IMR-90 (cell line): Measurements from ENCODE around the gene NOD2. TPM values are rescaled to one million over a fixed set of nuclear protein-coding genes. Genes with fewer than 3 reads are reported as not detected.

Source experiments
- ATAC-seq: fragments of 200-7000 bp; cut with Tn5 transposase; 2 replicates; pipeline ENCODE4 v1.9.1; 2020; ENCODE audit warnings: low read depth, mild to moderate bottlenecking, moderate library complexity
- BruUV-seq: library from RNA; stranded (reverse); fragments of 400-500 nt; replicated peaks from 2 replicates; lab custom pipeline; 2021; lab: Mats Ljungman, UMichigan
- CTCF ChIA-PET: fragments of 300-600 bp; formaldehyde crosslinking; extraction: SDS; loops from one replicate; lab custom pipeline; 2021; ENCODE audit warnings: antibody characterized with exemption; lab: Yijun Ruan, JAX
- POLR2A ChIA-PET: fragments of 300-600 bp; sonication (Branson Sonifier 250); formaldehyde crosslinking; loops from one replicate; lab custom pipeline; 2022; ENCODE audit warnings: antibody characterized with exemption; ENCODE audit not compliant: unreplicated experiment; lab: Charles Lee
- DNase-seq: peaks from one replicate; pipeline ENCODE4 v3.0.0; 2013
- H2AFZ ChIP-seq: replicated peaks from 2 replicates; pipeline ENCODE3; 2013; ENCODE audit warnings: low read length, mild to moderate bottlenecking; ENCODE audit not compliant: poor library complexity
- H2AK5ac ChIP-seq: 2 replicates; pipeline ENCODE4 v1.6.1; 2013; ENCODE audit warnings: low read depth, low read length, inconsistent platforms
- H2AK9ac ChIP-seq: replicated peaks from 2 replicates; pipeline ENCODE3; 2013; ENCODE audit warnings: mild to moderate bottlenecking, low read depth, low read length, moderate library complexity; ENCODE audit not compliant: poor library complexity
- H2BK120ac ChIP-seq: 2 replicates; pipeline ENCODE4 v1.6.1; 2013; ENCODE audit warnings: low read depth, low read length, inconsistent platforms
- H2BK15ac ChIP-seq: 3 replicates; pipeline ENCODE4 v1.6.1; 2013; ENCODE audit warnings: low read depth, low read length, inconsistent platforms
- H2BK20ac ChIP-seq: 2 replicates; pipeline ENCODE4 v1.6.1; 2013; ENCODE audit warnings: low read depth, mild to moderate bottlenecking, inconsistent platforms, low read length, moderate library complexity
- H2BK5ac ChIP-seq: 2 replicates; pipeline ENCODE4 v1.6.1; 2013; ENCODE audit warnings: mild to moderate bottlenecking, low read depth, low read length, inconsistent platforms; ENCODE audit not compliant: poor library complexity, severe bottlenecking
- H3K14ac ChIP-seq: replicated peaks from 2 replicates; pipeline ENCODE4 v1.6.1; 2013; ENCODE audit warnings: low read depth, low read length, inconsistent platforms
- H3K18ac ChIP-seq: 2 replicates; pipeline ENCODE4 v1.6.1; 2013; ENCODE audit warnings: low read depth, low read length, control low read depth
- H3K23ac ChIP-seq: 2 replicates; pipeline ENCODE4 v1.6.1; 2013; ENCODE audit warnings: low read depth, low read length, inconsistent platforms
- H3K27ac ChIP-seq: 2 replicates; pipeline ENCODE4 v1.5.1; 2013; ENCODE audit warnings: mild to moderate bottlenecking, control low read depth, low read length; ENCODE audit not compliant: insufficient read depth
- H3K27me3 ChIP-seq: 2 replicates; pipeline ENCODE4 v1.6.1; 2013; ENCODE audit warnings: low read length; ENCODE audit not compliant: control insufficient read depth, insufficient read depth
- H3K36me3 ChIP-seq: 2 replicates; pipeline ENCODE4 v1.6.1; 2013; ENCODE audit warnings: low read length, mixed read lengths; ENCODE audit not compliant: control insufficient read depth, insufficient read depth
- H3K4ac ChIP-seq: 2 replicates; pipeline ENCODE4 v1.6.1; 2013; ENCODE audit warnings: low read depth, low read length, inconsistent platforms
- H3K4me1 ChIP-seq: 2 replicates; pipeline ENCODE4 v1.6.1; 2013; ENCODE audit warnings: low read length, mixed read lengths; ENCODE audit not compliant: control insufficient read depth, insufficient read depth
- H3K4me2 ChIP-seq: 2 replicates; pipeline ENCODE4 v1.6.1; 2013; ENCODE audit warnings: low read depth, mild to moderate bottlenecking, control low read depth, low read length, moderate library complexity
- H3K4me3 ChIP-seq: 2 replicates; pipeline ENCODE4 v1.5.1; 2013; ENCODE audit warnings: low read depth, mild to moderate bottlenecking, control low read depth, low read length, moderate library complexity; ENCODE audit not compliant: insufficient read depth
- H3K56ac ChIP-seq: 2 replicates; pipeline ENCODE4 v1.6.1; 2013; ENCODE audit warnings: low read length, inconsistent platforms; ENCODE audit not compliant: insufficient read depth; ENCODE audit errors: extremely low read depth
- H3K79me1 ChIP-seq, 2 experiments: 2 replicates each; pipeline ENCODE4 v1.6.1; 2013; ENCODE audit warnings: low read length in 2 of 2, inconsistent platforms in 1 of 2, low read depth in 1 of 2
- H3K9ac ChIP-seq: 2 replicates; pipeline ENCODE4 v1.6.1; 2013; ENCODE audit warnings: low read depth, low read length, control low read depth
- H3K9me1 ChIP-seq: 2 replicates; pipeline ENCODE4 v1.6.1; 2013; ENCODE audit warnings: low read length, inconsistent platforms; ENCODE audit not compliant: insufficient read depth
- H3K9me3 ChIP-seq: 2 replicates; pipeline ENCODE4 v1.6.1; 2013; ENCODE audit warnings: low read length; ENCODE audit not compliant: control insufficient read depth, insufficient read depth
- H4K20me1 ChIP-seq: 2 replicates; pipeline ENCODE4 v1.6.1; 2013; ENCODE audit warnings: low read length, inconsistent platforms; ENCODE audit not compliant: insufficient read depth
- H4K5ac ChIP-seq: 2 replicates; pipeline ENCODE4 v1.6.1; 2013; ENCODE audit warnings: mild to moderate bottlenecking, low read depth, low read length, control low read depth
- H4K8ac ChIP-seq, 2 experiments: 2 replicates each; pipeline ENCODE4 v1.6.1; 2013; ENCODE audit warnings: low read depth in 2 of 2, low read length in 2 of 2, control low read depth in 1 of 2, inconsistent platforms in 1 of 2
- H4K91ac ChIP-seq: 2 replicates; pipeline ENCODE4 v1.6.1; 2013; ENCODE audit warnings: low read depth, low read length, inconsistent platforms; ENCODE audit not compliant: insufficient read depth
- BHLHE40 ChIP-seq: fragments of 150-350 bp; IDR thresholded peaks from 2 replicates; pipeline ENCODE4 v1.6.1; 2016; ENCODE audit warnings: mild to moderate bottlenecking, low read depth, low read length
- CEBPB ChIP-seq: IDR thresholded peaks from 2 replicates; pipeline ENCODE4 v1.6.1; 2012; ENCODE audit warnings: low read depth, low read length, improper control_type of control experiment
- FOS ChIP-seq: fragments of 150-350 bp; IDR thresholded peaks from 2 replicates; pipeline ENCODE4 v1.6.1; 2016; ENCODE audit warnings: low read depth, low read length
- MAFK ChIP-seq: IDR thresholded peaks from 2 replicates; pipeline ENCODE4 v1.6.1; 2012; ENCODE audit warnings: low read depth, low read length, improper control_type of control experiment
- MXI1 ChIP-seq: IDR thresholded peaks from 2 replicates; pipeline ENCODE4 v1.6.1; 2012; ENCODE audit warnings: low read depth, mild to moderate bottlenecking, low read length, moderate library complexity, borderline replicate concordance
- NFE2L2 ChIP-seq: fragments of 150-350 bp; IDR thresholded peaks from 2 replicates; pipeline ENCODE4 v1.6.1; 2016; ENCODE audit warnings: low read depth, mild to moderate bottlenecking, low read length
- POLR2A ChIP-seq: IDR thresholded peaks from 2 replicates; pipeline ENCODE4 v1.6.1; 2012; ENCODE audit warnings: mild to moderate bottlenecking, low read depth, low read length
- RAD21 ChIP-seq: IDR thresholded peaks from 2 replicates; pipeline ENCODE4 v1.6.1; 2012; ENCODE audit warnings: low read length, improper control_type of control experiment
- RCOR1 ChIP-seq: IDR thresholded peaks from 2 replicates; pipeline ENCODE4 v1.6.1; 2012; ENCODE audit warnings: mild to moderate bottlenecking, low read length, improper control_type of control experiment; ENCODE audit not compliant: insufficient replicate concordance
- RFX5 ChIP-seq: IDR thresholded peaks from 2 replicates; pipeline ENCODE4 v1.8.0; 2012; ENCODE audit warnings: low read depth, mild to moderate bottlenecking, low read length, moderate library complexity
- SMC3 ChIP-seq: fragments of 150-350 bp; IDR thresholded peaks from 2 replicates; pipeline ENCODE4 v1.6.1; 2016; ENCODE audit warnings: low read depth, mild to moderate bottlenecking, antibody characterized with exemption, low read length, moderate library complexity
- WGBS, 2 experiments: methylation state at CpG; one replicate each; pipeline versions ENCODE4 v1.1.5 to v1.1.7; 2013; ENCODE audit warnings: missing lambda C conversion rate in 2 of 2; ENCODE audit not compliant: insufficient read length in 1 of 2; ENCODE audit errors: extremely low coverage in 2 of 2; 5-methylcytosine and 5-hydroxymethylcytosine counted together
- dilution Hi-C: fragments of 300-500 bp; cut with HindIII; formaldehyde crosslinking; loops from one replicate; pipeline ENCODE4 v1.14.3; 2018; ENCODE audit warnings: low sequenced_read_pairs; ENCODE audit not compliant: unreplicated experiment
- in situ Hi-C: fragments of 300-500 bp; cut with MboI; formaldehyde crosslinking; loops from 3 replicates; pipeline ENCODE4 v1.14.3; 2019; ENCODE audit warnings: low sequenced_read_pairs, inconsistent platforms, mixed read lengths
- intact Hi-C: fragments of 100-400 bp; cut with micrococcal nuclease; formaldehyde crosslinking; loops from 2 replicates; pipeline ENCODE4 v1.10.0; 2022
- polyA plus RNA-seq, 3 experiments: library from polyadenylated mRNA; depleted of rRNA; stranded (reverse); fragments of >200 nt; gene quantifications; 2 replicates each; pipeline ENCODE4 v1.2.3, GENCODE V29; 2012; ENCODE audit warnings: low replicate concordance in 1 of 3
- total RNA-seq: library from RNA; depleted of rRNA; stranded (reverse); fragments of >200 nt; gene quantifications from 2 replicates; pipeline ENCODE4 v1.2.3, GENCODE V29; 2012
- TF ChIP-seq, protein P1 (sequence below): conservative IDR thresholded peaks from 2 replicates; pipeline ENCODE4 v1.5.1; 2012; ENCODE audit warnings: mild to moderate bottlenecking, low read depth, low read length, improper control_type of control experiment

Gene NOD2
- total and polyA plus RNA-seq, 2 of the 4 experiments (the other 2 are of a cell fraction) = not detected

DNA sequence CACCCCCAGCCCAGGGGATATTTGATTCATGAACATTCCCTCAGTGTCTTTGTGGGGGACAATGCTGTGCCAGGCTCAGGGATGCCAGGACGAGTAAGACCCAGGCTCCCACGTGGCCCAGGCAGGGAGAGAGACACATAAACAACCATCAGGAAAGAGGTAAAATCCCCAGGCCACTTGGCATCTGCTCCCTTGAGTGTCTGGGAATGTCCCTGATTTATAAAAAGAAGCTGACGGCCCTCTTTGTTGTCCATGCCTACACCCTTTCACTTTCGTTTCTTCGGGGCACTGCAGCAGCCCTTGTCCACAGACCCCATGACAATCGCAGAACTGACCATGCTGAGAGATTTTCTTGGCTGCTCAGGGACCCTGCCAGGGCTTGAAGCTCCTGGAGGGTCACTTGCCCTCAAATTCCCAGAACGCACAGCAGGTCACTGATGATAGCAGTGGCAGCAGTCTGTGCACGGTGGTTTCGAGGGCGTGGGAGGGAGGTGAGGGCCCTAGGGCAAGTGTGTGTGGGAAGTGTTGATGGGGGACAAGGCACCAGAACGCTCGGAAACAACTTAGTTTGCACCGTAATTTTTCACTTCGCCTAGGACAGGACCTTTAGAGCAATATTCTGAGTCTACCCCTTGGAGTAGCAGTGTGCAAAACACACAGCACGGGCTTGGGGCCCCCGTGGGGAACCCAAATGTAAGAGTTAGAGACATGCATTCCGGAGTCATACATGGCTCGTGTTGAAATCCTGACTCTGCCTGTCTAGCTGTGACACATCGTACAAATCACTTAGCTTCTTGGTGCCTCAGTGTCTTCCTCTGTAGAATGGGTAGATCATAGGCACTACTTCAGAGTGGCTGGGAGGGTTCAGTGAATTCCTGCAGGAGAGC lies 4.7 kb downstream of the NOD2 start:
- Histone ChIP-seq H3K4me1 (no peaks in the 10 kb centered on the region), H3K14ac (peak overlapping the region; percentile 63; the same call in 1 of the 2 replicates), H3K9me3 (no peaks in the 10 kb centered on the region), H4K8ac (peak overlapping the region; percentile 53 to 69; a peak in 3 of 4 replicates), H2BK20ac (no peak overlapping the region), H3K9ac (no peak overlapping the region), H2BK120ac (peak overlapping the region; percentile 70), H3K23ac (no peak overlapping the region), H3K56ac (no peak overlapping the region), H3K4me3 (peak overlapping the region; percentile 29), H4K91ac (no peak overlapping the region), H3K9me1 (no peaks in the 10 kb centered on the region), H3K27ac (no peak overlapping the region), H3K4me2 (peak overlapping the region; percentile 66), H3K27me3 (peaks cover 10% of the 10 kb centered on the region), H2BK15ac (no peak overlapping the region), H3K36me3 (no peaks in the 10 kb centered on the region), H2AK5ac (no peak overlapping the region), H2AFZ (peak overlapping the region; percentile 94), H4K20me1 (no peaks in the 10 kb centered on the region), H3K4ac (0 out of 2 replicates have a peak overlapping the region, but pooled peaks have one; percentile 43), H3K18ac (no peak overlapping the region; the same call in 1 of the 2 replicates), H2BK5ac (no peak overlapping the region), H4K5ac (peak overlapping the region; percentile 53; the same call in 1 of the 2 replicates), H2AK9ac (peak overlapping the region; percentile 38), H3K79me1 (no peaks in the 10 kb centered on the region)
- TF ChIP-seq RAD21 (no peak), POLR2A (no peak), RCOR1 (no peak), MXI1 (no peak), RFX5 (no peak), MAFK (no peak), FOS (no peak), NFE2L2 (no peak), BHLHE40 (no peak), SMC3 (no peak), CEBPB (no peak)
- TF ChIP-seq, protein P1, sequence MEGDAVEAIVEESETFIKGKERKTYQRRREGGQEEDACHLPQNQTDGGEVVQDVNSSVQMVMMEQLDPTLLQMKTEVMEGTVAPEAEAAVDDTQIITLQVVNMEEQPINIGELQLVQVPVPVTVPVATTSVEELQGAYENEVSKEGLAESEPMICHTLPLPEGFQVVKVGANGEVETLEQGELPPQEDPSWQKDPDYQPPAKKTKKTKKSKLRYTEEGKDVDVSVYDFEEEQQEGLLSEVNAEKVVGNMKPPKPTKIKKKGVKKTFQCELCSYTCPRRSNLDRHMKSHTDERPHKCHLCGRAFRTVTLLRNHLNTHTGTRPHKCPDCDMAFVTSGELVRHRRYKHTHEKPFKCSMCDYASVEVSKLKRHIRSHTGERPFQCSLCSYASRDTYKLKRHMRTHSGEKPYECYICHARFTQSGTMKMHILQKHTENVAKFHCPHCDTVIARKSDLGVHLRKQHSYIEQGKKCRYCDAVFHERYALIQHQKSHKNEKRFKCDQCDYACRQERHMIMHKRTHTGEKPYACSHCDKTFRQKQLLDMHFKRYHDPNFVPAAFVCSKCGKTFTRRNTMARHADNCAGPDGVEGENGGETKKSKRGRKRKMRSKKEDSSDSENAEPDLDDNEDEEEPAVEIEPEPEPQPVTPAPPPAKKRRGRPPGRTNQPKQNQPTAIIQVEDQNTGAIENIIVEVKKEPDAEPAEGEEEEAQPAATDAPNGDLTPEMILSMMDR = no peak
- 43% methylated on average over 4 of the region's 19 CpGs; no CpG with 5 or more reads in 1 of the 2 experiments for WGBS, 2 experiments
- DNase-seq (peak; percentile 46), ATAC-seq (peak; percentile 51)
- in situ Hi-C loops = no loop called here
- no TSS peak for BruUV-seq
- POLR2A ChIA-PET = no interaction called here
- CTCF ChIA-PET = interaction anchor here (1.4 kb wide), 1 partner anchor 33 kb away, joined by 3 read pairs; no protein-coding TSS in a partner anchor
- dilution Hi-C loops = no loop called here
- intact Hi-C loops = no loop called here
